Measurements from ENCODE around the gene FHIP1B. TPM values are rescaled to one million over a fixed set of nuclear protein-coding genes. Genes with fewer than 3 reads are reported as not detected.
A peak's percentile ranks its signal among the peaks of the same experiment; 100 is the strongest.

The FHIP1B gene
- total and polyA plus RNA-seq, 11 donors: 13.1 to 30.3 (median 16.3) TPM

GRCh38 chr11:6202041-6202440 lies 32.4 kb downstream of the FHIP1B start:
- Histone ChIP-seq H3K27ac (peak overlapping the region in 1 of 12 donors; percentile 59), H3K4me3 (no peak overlapping the region), H3K36me3 (peaks cover 0 to 37% (median 12%) of the 10 kb centered on the region in 9 donors), H3K27me3 (no peaks in the 10 kb centered on the region), H3K4me1 (peaks cover 0 to 38% (median 0%) of the 10 kb centered on the region in 12 donors), H3K9me3 (no peaks in the 10 kb centered on the region)
- DNase-seq: no peak
- intact Hi-C loops (cut with DNase I): no loop called here
- TF ChIP-seq POLR2A (IDR thresholded peaks at IDR 0.05): no peak
- no peak for TF ChIP-seq CTCF (IDR thresholded peaks at IDR 0.05)
- ATAC-seq: no peak
- WGBS, 4 donors: 89 to 97% (median 93%) methylated on average over 1 of the region's 1 CpG

GRCh38 chr11:6201481-6201880 lies 33.0 kb downstream of the FHIP1B start:
- no peaks in the 10 kb centered on the region for H3K9me3 ChIP-seq
- 85 to 89% (median 85%) methylated on average over 2 of the region's 2 CpGs for WGBS, 4 donors
- intact Hi-C loops (cut with DNase I): no loop called here
- H3K4me1 ChIP-seq: peaks cover 0 to 38% (median 0%) of the 10 kb centered on the region in 12 donors
- H3K27me3 ChIP-seq: no peaks in the 10 kb centered on the region
- H3K36me3 ChIP-seq: peaks cover 0 to 31% (median 12%) of the 10 kb centered on the region in 9 donors
- H3K4me3 ChIP-seq: no peak overlapping the region
- peak overlapping the region in 1 of 12 donors; percentile 59 for H3K27ac ChIP-seq
- no peak for ATAC-seq
- no peak for TF ChIP-seq POLR2A (IDR thresholded peaks at IDR 0.05)
- no peak for TF ChIP-seq CTCF (IDR thresholded peaks at IDR 0.05)
- DNase-seq: no peak

DNA sequence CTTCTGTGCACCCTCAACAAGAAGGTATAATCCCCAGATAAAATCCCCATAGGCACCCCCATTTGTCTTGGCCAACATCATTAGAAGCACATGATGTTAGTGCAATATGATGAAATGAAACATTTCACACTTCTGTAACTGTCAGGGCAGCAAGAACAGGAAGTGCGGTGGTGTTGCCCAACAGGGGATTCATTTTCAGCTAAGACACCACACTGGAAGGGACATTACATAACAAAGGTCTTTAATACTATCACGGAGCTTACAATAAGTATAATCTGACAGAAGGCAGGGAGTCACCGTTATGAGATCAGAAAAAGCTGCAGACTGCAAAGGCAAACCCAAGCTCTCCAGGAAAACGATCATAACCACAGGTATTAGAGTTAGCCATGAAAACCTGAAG lies 33.5 kb downstream of the FHIP1B start:
- TF ChIP-seq POLR2A (IDR thresholded peaks at IDR 0.05) (no peak), CTCF (IDR thresholded peaks at IDR 0.05) (no peak)
- WGBS, 4 donors: 79 to 88% (median 85%) methylated on average over 4 of the region's 4 CpGs
- peak overlapping the region in 1 of 12 donors; percentile 59 for H3K27ac ChIP-seq
- peaks cover 0 to 38% (median 0%) of the 10 kb centered on the region in 12 donors for H3K4me1 ChIP-seq
- no peaks in the 10 kb centered on the region for H3K9me3 ChIP-seq
- no peaks in the 10 kb centered on the region for H3K27me3 ChIP-seq
- DNase-seq (peak in 3 of 5 donors; percentile 33 to 63 (median 59)), ATAC-seq (peak; percentile 44 to 57 (median 52))
- intact Hi-C loops (cut with DNase I): no loop called here
- peaks cover 0 to 26% (median 12%) of the 10 kb centered on the region in 9 donors for H3K36me3 ChIP-seq
- H3K4me3 ChIP-seq: no peak overlapping the region

GRCh38 chr11:6199174-6199810 lies 35.1 kb downstream of the FHIP1B start, which contains the start of gene OR52W1:
Gene OR52W1, plus strand, starts transcription at chr11:6199224. Its CDS starts 0 bp downstream, at chr11:6199224.
- peaks cover 0 to 9% (median 0%) of the 10 kb centered on the region in 9 donors for H3K36me3 ChIP-seq
- DNase-seq (no peak), ATAC-seq (no peak)
- 96 to 98% (median 97%) methylated on average over 2 to 5 of the region's 5 CpGs for WGBS, 4 donors
- TF ChIP-seq CTCF (IDR thresholded peaks at IDR 0.05) (no peak), POLR2A (IDR thresholded peaks at IDR 0.05) (no peak)
- peaks cover 0 to 30% (median 0%) of the 10 kb centered on the region in 12 donors for H3K4me1 ChIP-seq
- H3K4me3 ChIP-seq: no peak within 1 kb of the TSS
- H3K27me3 ChIP-seq: no peaks in the 10 kb centered on the region
- intact Hi-C loops (cut with DNase I): no loop called here
- no peaks in the 10 kb centered on the region for H3K9me3 ChIP-seq
- no peak within 1 kb of the TSS for H3K27ac ChIP-seq

Data from heart left ventricle (tissue), 16 donors.